Measurements from ENCODE around the gene TM9SF4. TPM values are rescaled to one million over a fixed set of nuclear protein-coding genes. Genes with fewer than 3 reads are reported as not detected.

TM9SF4 gene
- total and polyA plus RNA-seq, 2 of the 8 experiments (the other 6 are each of a cell fraction or from before 2014, with no cell fraction given), result 38.4 to 68.7 TPM

DNA sequence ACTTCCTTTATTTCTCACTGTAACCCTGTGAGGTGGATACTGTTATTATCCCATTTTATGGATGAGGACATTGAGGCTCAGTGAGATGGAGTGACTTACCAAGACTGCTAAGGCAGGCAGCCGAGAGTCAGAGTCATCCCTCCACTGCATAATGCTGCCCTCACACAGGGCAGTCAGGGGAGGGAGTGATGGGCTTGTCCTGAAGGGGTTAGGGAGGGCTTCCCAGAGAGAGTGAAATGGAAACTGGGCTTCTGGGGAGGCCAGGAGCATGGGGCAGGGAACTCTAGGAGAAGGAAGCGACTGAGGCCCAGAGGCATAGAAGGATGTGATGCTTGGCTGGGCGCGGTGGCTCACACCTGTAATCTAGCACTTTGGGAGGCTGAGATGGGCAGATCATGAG lies 31.1 kb downstream of the TM9SF4 start (continued):
- TF ChIP-seq SP1 (IDR thresholded peaks at IDR 0.05; ENCODE audit: low read depth, low read length), result no peak
- no peak for TF ChIP-seq SRF (IDR thresholded peaks at IDR 0.05; ENCODE audit: low read depth, low read length)

Measured in H1 (cell line).